Measurements from ENCODE around the gene GALNT15. TPM values are rescaled to one million over a fixed set of nuclear protein-coding genes. Genes with fewer than 3 reads are reported as not detected.
A peak's percentile ranks its signal among the peaks of the same experiment; 100 is the strongest.

Gene GALNT15
- total RNA-seq, 2 donors from 2014 or later: 0.35 TPM; not detected in 1

DNA sequence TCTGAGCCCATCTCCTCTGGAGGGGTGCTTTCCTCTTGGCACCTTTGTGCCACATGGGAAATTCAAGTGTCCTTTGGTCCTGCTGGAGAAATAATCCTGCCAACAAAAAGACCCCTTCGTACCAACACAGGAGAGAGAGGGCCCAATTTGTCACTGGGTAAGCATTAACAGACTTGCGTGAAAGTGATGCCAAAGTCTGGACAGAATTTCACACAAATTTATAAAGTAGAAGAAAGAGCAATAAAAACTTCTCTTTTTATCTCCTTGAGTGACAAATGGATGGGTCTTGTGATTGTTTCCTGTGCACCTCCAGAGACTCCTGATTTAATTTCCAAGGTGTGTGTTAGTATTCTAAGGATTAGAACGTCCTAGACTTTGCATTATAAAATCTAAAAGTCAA, 75.4 kb downstream of the GALNT15 start:
- H3K9me3 Mint-ChIP-seq: no peaks in the 10 kb centered on the region
- H3K27ac Mint-ChIP-seq: no peak overlapping the region
- H3K36me3 Mint-ChIP-seq: no peaks in the 10 kb centered on the region
- ATAC-seq (no peak), DNase-seq (ENCODE audit: low spot score in 2 of 2) (no peak)

- no peak overlapping the region for H3K27ac Mint-ChIP-seq
- ATAC-seq: no peak
- H3K36me3 Mint-ChIP-seq: no peaks in the 10 kb centered on the region
- no peaks in the 10 kb centered on the region for H3K9me3 Mint-ChIP-seq
- no peak for DNase-seq (ENCODE audit: low spot score in 2 of 2)
These were observed 77.0 kb downstream of the GALNT15 start for GRCh38 chr3:16251316-16252085.

DNA sequence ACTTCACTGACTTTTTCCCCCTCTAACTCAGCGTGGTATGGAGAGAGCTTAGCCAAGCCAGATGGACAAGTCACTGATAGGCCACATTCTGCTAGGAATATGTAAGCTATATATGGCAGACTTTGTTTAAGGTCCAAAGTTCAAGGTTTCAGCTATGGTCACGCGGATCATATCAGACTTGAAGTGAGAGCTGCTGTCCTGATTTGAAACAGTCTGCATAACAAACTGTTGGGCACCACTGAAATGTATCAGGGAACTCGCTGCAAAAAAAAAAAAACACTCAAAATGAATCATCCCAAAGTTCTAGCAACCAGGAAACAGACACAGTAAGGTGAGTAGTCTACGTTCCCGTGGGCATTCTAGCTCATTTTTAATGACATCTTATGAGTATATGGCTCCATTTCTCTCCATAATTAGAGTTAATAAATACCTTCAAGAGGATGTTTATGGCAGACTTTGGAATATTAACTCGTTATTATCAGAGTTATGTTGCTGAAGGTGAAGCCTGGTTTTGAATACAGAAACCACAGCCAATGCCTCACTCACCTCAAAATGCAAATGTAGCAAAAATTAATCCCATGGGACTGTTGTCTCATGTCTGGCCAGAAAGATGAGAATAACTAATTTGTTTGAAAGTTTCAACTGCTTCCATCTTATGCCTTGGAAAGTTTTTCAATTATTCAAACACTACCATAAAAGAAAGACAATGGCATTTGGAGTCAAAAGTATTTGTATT, 77.9 kb downstream of the GALNT15 start:
- ATAC-seq (no peak), DNase-seq (ENCODE audit: low spot score in 2 of 2) (no peak)
- Mint-ChIP-seq H3K27ac (no peak overlapping the region), H3K9me3 (no peaks in the 10 kb centered on the region), H3K36me3 (no peaks in the 10 kb centered on the region)

DNA sequence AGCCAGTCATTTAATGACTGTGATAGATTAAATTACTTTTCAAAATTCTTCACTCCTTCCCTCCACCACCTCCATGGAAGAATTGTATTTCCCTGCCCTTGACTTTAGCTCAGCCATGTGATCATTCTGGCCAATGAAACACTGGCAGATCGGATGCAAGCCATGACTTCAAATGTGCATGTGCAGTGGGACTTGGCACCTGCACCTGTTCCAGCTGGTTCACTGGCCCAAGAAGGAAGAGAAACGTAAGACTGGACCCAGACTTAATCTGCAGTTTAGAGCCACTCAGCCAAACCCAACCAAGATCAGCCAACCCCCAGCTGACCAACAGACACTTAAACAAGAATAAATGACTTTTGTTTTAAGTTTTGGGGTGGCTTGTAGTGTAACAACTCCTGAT, 78.5 kb downstream of the GALNT15 start:
- H3K9me3 Mint-ChIP-seq: no peaks in the 10 kb centered on the region
- H3K27ac Mint-ChIP-seq: no peak overlapping the region
- DNase-seq (ENCODE audit: low spot score in 2 of 2): no peak
- no peak for ATAC-seq
- H3K36me3 Mint-ChIP-seq: no peaks in the 10 kb centered on the region

DNA sequence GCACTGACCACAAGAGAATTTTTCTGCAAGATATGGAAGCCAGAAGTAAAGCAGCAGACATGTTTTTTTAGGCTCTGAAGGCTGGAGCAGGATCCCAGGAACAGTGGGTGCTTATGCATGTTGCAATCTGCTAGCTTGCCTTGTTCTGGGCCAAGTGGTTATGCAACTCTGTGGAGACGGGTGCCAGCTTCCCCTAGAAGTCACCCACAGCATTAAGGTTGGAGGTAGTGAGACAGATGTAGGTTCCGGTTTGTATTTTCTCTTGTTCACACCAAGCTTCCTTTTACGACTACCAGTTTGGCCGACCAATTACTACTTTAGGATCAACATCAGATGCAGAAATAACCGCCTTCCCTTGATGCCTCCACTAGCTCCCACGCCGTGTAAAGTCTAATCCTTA, 79.1 kb downstream of the GALNT15 start:
- DNase-seq (ENCODE audit: low spot score in 2 of 2) (no peak), ATAC-seq (no peak)
- Mint-ChIP-seq H3K9me3 (no peaks in the 10 kb centered on the region), H3K36me3 (no peaks in the 10 kb centered on the region), H3K27ac (no peak overlapping the region)

- peak; percentile 57 to 68 for ATAC-seq
- peak overlapping the region in 1 of 2 donors; percentile 74 for H3K27ac Mint-ChIP-seq
- no peak for DNase-seq (ENCODE audit: low spot score in 2 of 2)
- no peaks in the 10 kb centered on the region for H3K36me3 Mint-ChIP-seq
- no peaks in the 10 kb centered on the region for H3K9me3 Mint-ChIP-seq
These were observed 80.4 kb downstream of the GALNT15 start for GRCh38 chr3:16254916-16255315.

DNA sequence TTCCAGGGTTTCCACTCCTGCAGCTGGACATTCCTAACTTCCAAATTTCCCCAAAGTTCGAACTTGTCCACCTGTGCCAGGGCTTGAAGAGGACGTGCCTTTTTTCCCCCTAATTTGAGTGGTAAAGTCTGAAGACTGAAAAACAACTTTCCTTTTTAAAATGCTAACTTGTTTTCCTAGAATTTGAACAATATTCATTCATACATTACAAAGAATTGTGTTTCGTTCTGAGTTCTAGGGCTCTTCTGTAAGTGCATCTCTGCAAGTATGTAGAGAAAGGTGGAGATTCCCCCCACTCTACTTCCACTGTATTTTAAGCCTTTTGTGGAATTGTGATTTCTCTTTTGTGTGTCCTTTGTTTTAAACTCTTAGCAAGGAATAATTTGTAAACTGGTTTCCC, 80.8 kb downstream of the GALNT15 start:
- H3K27ac Mint-ChIP-seq: peak overlapping the region in 1 of 2 donors; percentile 74
- no peak for ATAC-seq

DNA sequence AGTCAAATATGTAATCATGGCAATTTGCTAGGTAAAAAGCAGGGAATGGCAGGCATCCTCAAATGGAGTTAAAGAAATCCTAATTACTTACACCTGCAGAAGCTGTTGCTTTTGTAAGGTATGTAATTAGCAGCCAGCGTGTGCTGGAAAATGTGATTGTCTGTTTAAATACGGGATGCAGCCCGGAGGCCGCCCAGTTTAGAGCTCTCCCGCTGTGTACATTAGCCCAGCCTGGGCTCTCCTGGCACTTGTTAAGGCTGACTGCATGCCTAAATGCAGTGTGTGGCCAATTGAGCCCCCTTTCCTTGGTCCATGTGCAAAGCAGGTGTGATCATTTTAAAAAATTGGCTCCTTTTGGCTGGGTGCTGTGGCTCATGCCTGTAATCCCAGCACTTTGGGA, 81.2 kb downstream of the GALNT15 start:
- ATAC-seq (no peak), DNase-seq (ENCODE audit: low spot score in 2 of 2) (no peak)
- Mint-ChIP-seq H3K9me3 (no peaks in the 10 kb centered on the region), H3K36me3 (no peaks in the 10 kb centered on the region), H3K27ac (no peak overlapping the region)

More for the DNA sequence above, 80.8 kb downstream of the GALNT15 start:
- Mint-ChIP-seq H3K36me3 (no peaks in the 10 kb centered on the region), H3K9me3 (no peaks in the 10 kb centered on the region)
- no peak for DNase-seq (ENCODE audit: low spot score in 2 of 2)

- H3K27ac Mint-ChIP-seq: no peak overlapping the region
- ATAC-seq (no peak), DNase-seq (ENCODE audit: low spot score in 2 of 2) (no peak)
- no peaks in the 10 kb centered on the region for H3K36me3 Mint-ChIP-seq
- no peaks in the 10 kb centered on the region for H3K9me3 Mint-ChIP-seq
These were observed 82.8 kb downstream of the GALNT15 start for GRCh38 chr3:16257309-16257708.

- DNase-seq (ENCODE audit: low spot score in 2 of 2) (no peak), ATAC-seq (no peak)
- no peaks in the 10 kb centered on the region for H3K9me3 Mint-ChIP-seq
- no peak overlapping the region for H3K27ac Mint-ChIP-seq
- H3K36me3 Mint-ChIP-seq: no peaks in the 10 kb centered on the region
These were observed 83.7 kb downstream of the GALNT15 start for GRCh38 chr3:16258177-16258576.

DNA sequence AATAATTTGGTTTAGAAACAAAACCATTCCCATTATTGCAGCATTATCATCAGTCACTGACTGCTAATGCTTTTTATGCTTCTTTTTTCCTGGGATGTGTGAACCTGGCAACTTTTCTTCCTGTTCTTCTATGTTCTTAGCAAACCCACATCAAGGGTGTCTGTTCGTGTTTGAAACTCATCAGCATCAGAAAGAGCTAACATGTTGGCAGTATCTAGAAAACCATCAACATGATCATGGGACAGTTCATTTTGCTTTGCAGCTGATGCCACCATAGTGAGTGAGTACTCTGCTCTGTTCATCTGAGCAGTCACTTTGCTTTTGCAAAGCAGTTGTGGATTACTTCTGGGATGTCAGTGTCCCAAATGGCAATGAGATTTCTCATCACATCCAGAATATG, 84.4 kb downstream of the GALNT15 start:
- DNase-seq (ENCODE audit: low spot score in 2 of 2): no peak
- Mint-ChIP-seq H3K27ac (no peak overlapping the region), H3K36me3 (peaks cover under 1% of the 10 kb centered on the region in 2 donors), H3K9me3 (no peaks in the 10 kb centered on the region)
- ATAC-seq: peak in 1 of 2 donors; percentile 50

DNA sequence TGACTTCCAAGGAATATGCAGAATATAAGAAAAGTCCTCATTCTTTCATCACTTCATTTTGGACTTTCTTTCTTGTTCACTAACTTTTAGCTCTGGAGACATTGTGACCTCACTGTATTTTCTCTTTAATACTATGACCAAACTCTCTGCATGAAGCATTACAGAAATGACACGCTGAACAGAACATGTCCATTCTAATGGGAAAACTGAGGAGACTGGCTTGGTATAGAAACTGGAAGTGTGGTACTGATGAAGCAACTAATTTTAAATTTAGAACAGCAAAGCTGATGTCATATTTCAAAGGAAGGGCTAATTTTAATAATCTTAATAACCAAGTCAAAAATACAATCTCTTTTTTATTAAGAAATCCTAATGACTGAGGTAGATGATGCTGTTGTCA, 85.6 kb downstream of the GALNT15 start:
- DNase-seq (ENCODE audit: low spot score in 2 of 2) (no peak), ATAC-seq (no peak)
- Mint-ChIP-seq H3K9me3 (no peaks in the 10 kb centered on the region), H3K27ac (no peak overlapping the region), H3K36me3 (peaks cover 5 to 12% of the 10 kb centered on the region in 2 donors)

DNA sequence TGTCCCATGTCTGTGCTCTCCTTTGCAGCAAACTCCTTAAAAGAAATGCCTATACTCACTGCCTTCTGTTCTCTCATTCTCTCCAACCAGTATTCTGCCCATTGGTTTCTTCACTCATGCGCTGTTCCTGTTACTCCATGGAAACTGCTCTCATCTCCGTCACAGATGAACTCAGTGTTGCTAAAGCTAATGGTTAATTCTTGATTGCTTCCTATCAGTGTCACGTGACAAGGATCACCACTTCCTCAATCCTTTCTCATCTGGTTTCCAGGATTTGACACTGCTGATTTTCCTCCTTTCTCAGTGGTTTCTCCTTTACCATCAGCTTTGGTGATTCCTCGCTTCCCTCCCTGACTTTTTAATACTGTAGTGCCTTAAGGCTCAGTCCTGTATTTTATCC, 87.7 kb downstream of the GALNT15 start:
- ATAC-seq: no peak
- Mint-ChIP-seq H3K27ac (no peak overlapping the region), H3K36me3 (peaks cover 5 to 12% of the 10 kb centered on the region in 2 donors), H3K9me3 (no peaks in the 10 kb centered on the region)
- DNase-seq (ENCODE audit: low spot score in 2 of 2): no peak

DNA sequence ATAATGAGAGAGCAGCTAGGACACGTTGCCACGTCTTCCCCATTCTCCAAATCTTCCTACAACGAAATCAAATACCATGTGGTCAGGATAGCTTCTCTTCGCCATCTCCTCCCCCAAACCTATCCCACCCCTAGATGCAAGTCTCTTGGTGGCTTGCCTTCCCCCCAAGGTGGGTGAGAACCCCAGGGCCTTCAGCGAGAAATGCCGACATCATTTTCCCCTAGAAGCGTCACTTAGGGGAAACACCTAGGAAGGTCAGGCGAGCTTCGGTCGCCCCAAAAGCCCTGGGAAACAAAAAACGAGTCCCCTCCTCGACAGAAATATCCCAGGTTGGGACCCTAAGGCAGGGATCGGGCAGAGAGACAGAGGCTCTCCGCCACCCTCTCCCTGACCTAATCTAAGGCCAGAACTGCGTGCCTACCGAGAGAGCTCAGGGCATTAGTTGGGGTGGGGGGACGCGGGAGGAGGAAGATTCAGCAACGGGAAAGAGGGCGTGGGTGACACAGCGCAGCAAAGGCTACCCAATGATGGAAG, 89.8 kb downstream of the GALNT15 start:
- ATAC-seq (peak in 1 of 2 donors; percentile 19), DNase-seq (ENCODE audit: low spot score in 2 of 2) (peak in 1 of 2 donors; percentile 60)

GRCh38 chr3:16264708-16265454, 90.4 kb downstream of the GALNT15 start, which contains the start of the genes DPH3 and OXNAD1:
DPH3 (minus strand) TSS chr3:16264943; CDS start chr3:16264876, 67 bp downstream.
OXNAD1 (plus strand) TSS chr3:16265212; CDS start chr3:16270953, 5,741 bp downstream.
- DNase-seq (ENCODE audit: low spot score in 2 of 2) (peak; percentile 98 to 99), ATAC-seq (peak; percentile 98 to 99)
- Mint-ChIP-seq H3K36me3 (peaks cover 8 to 12% of the 10 kb centered on the region in 2 donors), H3K9me3 (no peaks in the 10 kb centered on the region), H3K27ac (peak within 1 kb of the TSS; percentile 94 to 95)

More for the DNA sequence above, 89.8 kb downstream of the GALNT15 start:
- Mint-ChIP-seq H3K27ac (peak overlapping the region; percentile 94 to 95), H3K36me3 (peaks cover 5 to 12% of the 10 kb centered on the region in 2 donors), H3K9me3 (no peaks in the 10 kb centered on the region)

DNA sequence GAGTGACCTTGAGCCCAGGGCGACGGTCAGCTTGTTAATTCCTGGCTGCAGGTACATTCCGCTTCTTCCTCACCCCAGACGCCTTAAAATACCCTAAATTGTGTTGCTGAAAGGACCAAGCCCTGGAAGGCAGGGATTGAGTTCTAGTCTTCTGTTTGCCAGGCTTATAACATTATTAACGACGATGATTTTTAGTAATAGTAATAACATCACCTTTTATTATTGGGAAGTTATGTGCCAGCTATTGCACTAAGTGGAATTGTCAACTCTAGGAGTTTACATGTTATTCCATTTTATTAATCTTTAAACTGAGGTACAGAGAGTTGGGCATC, 90.9 kb downstream of the GALNT15 start:
- Mint-ChIP-seq H3K27ac (peak overlapping the region; percentile 94 to 95), H3K9me3 (no peaks in the 10 kb centered on the region), H3K36me3 (peaks cover 12% of the 10 kb centered on the region in 2 donors)
- DNase-seq (ENCODE audit: low spot score in 2 of 2): no peak
- no peak for ATAC-seq

DNA sequence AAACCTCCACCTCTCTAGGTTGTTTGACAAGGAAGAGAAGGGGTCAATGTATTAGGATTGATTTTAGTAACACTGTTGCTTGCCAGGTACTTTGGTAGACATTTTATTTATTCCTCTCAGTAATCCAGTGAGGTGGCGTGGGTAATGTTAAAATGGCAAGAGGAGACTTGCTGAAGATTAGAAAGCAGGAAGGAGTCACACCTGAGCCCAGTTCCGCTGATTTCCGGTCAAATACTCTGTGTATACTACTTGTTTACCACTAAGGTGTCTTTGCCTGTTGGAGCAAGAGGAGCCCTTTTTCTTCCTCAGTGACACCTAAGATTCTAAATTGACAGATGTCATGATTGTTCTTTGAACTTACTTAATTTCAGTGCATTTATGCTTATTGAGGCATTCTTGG, 92.2 kb downstream of the GALNT15 start:
- DNase-seq (ENCODE audit: low spot score in 2 of 2) (no peak), ATAC-seq (no peak)
- Mint-ChIP-seq H3K9me3 (no peaks in the 10 kb centered on the region), H3K36me3 (peaks cover 12 to 22% of the 10 kb centered on the region in 2 donors), H3K27ac (peak overlapping the region in 1 of 2 donors; percentile 94)
